GM12878 (cell line): ENCODE measurements around the gene LRRC19. TPM values are rescaled to one million over a fixed set of nuclear protein-coding genes. Genes with fewer than 3 reads are reported as not detected.

Experiments used
- ATF7 ChIP-seq: fragments of 450-650 bp; IDR thresholded peaks from 2 replicates; pipeline ENCODE4 v1.6.1; 2016; ENCODE audit warnings: low read depth, mild to moderate bottlenecking
- CREB1 ChIP-seq: IDR thresholded peaks from 2 replicates; pipeline ENCODE4 v1.6.1; 2012; ENCODE audit warnings: low read depth, mild to moderate bottlenecking, inconsistent platforms
- FOXM1 ChIP-seq: IDR thresholded peaks from 2 replicates; pipeline ENCODE4 v1.6.1; 2012; ENCODE audit warnings: low read depth, mild to moderate bottlenecking, inconsistent platforms, low read length, moderate library complexity
- HCFC1 ChIP-seq: fragments of 150-350 bp; IDR thresholded peaks from 2 replicates; pipeline ENCODE4 v1.6.1; 2014; ENCODE audit warnings: low read length
- HDAC2 ChIP-seq: fragments of 200-600 bp; sonication (generic); IDR thresholded peaks from 2 replicates; pipeline ENCODE4 v1.6.1; 2017
- IKZF1 ChIP-seq: fragments of 450-650 bp; conservative IDR thresholded peaks from 2 replicates; pipeline ENCODE4 v1.6.1; 2017; ENCODE audit warnings: antibody characterized with exemption, mild to moderate bottlenecking
- IKZF2 ChIP-seq, 2 experiments: fragments of 450-650 bp; IDR thresholded peaks; 2 replicates each; pipeline ENCODE4 v1.6.1; 2017; ENCODE audit warnings: mild to moderate bottlenecking in 2 of 2, moderate library complexity in 2 of 2
- KAT2A ChIP-seq: conservative IDR thresholded peaks from 2 replicates; pipeline ENCODE4 v1.6.1; 2011; ENCODE audit warnings: low read depth, low read length; ENCODE audit not compliant: control insufficient read depth
- MEF2A ChIP-seq: IDR thresholded peaks from 2 replicates; pipeline ENCODE4 v1.6.1; 2011; ENCODE audit warnings: low read depth, mild to moderate bottlenecking, low read length, moderate library complexity; ENCODE audit not compliant: insufficient read depth
- SMAD5 ChIP-seq: IDR thresholded peaks from 2 replicates; pipeline ENCODE4 v1.6.1; 2016; ENCODE audit warnings: antibody characterized with exemption, low read depth
- SMARCA5 ChIP-seq: fragments of 450-650 bp; IDR thresholded peaks from 2 replicates; pipeline ENCODE4 v1.6.1; 2017; ENCODE audit warnings: mild to moderate bottlenecking
- WRNIP1 ChIP-seq: IDR thresholded peaks from 2 replicates; pipeline ENCODE4 v1.6.1; 2011; ENCODE audit warnings: low read depth, low read length, improper control_type of control experiment, borderline replicate concordance
- ZNF207 ChIP-seq: fragments of 450-650 bp; IDR thresholded peaks from 2 replicates; pipeline ENCODE4 v1.6.1; 2014; ENCODE audit warnings: antibody characterized with exemption, mild to moderate bottlenecking, borderline replicate concordance
- ZNF274 ChIP-seq: IDR thresholded peaks from one replicate; pipeline ENCODE4 v1.8.0; 2011; ENCODE audit not compliant: insufficient read length, insufficient read depth
- ZZZ3 ChIP-seq: IDR thresholded peaks from 2 replicates; pipeline ENCODE4 v1.6.1; 2011; ENCODE audit warnings: low read depth; ENCODE audit not compliant: control insufficient read depth, insufficient read length
- polyA plus RNA-seq, 11 experiments: library from polyadenylated mRNA; depleted of rRNA in 4 of 11; unstranded in 6 of 11; stranded (reverse) in 5 of 11; fragments of >200 nt; fragmentation: Nextera tagmentation in 4 of 11; fragmentation: Illumina TruSeq in 1 of 11; extraction: Ambion mirVana in 4 of 11; extraction: Trizol in 1 of 11; gene quantifications; 1 replicate in 1 of 11; 2 replicates in 10 of 11; pipeline versions ENCODE4 v1.2.1 to v1.2.3, GENCODE V29; 2011 to 2016; ENCODE audit warnings: inconsistent platforms in 2 of 11, missing spikeins in 2 of 11, low read depth in 1 of 11
- total RNA-seq, 4 experiments: library from RNA; depleted of rRNA in 3 of 4; stranded (reverse); fragments of >200 nt in 3 of 4; fragmentation: Illumina TruSeq in 1 of 4; extraction: Trizol in 1 of 4; gene quantifications; 2 replicates each; pipeline versions ENCODE4 v1.2.1 to v1.2.3, GENCODE V29; 2013 to 2021
- TF ChIP-seq, protein P1 (sequence below): fragments of 450-650 bp; IDR thresholded peaks from 2 replicates; pipeline ENCODE4 v1.6.1; 2017; ENCODE audit warnings: borderline replicate concordance
- TF ChIP-seq, protein P2 (sequence below): fragments of 450-650 bp; IDR thresholded peaks from 2 replicates; pipeline ENCODE4 v1.6.1; 2017; ENCODE audit warnings: low read depth, mild to moderate bottlenecking, moderate library complexity
- TF ChIP-seq, protein P3 (sequence below): fragments of 450-650 bp; IDR thresholded peaks from 2 replicates; pipeline ENCODE4 v1.6.1; 2017; ENCODE audit warnings: mild to moderate bottlenecking, moderate library complexity
- TF ChIP-seq, protein P4 (sequence below): fragments of 450-650 bp; formaldehyde crosslinking; IDR thresholded peaks from 2 replicates; pipeline ENCODE4 v1.4.0; 2020; ENCODE audit warnings: mild to moderate bottlenecking, moderate library complexity

Gene LRRC19
- total and polyA plus RNA-seq, 10 of the 15 experiments (the other 5 are each of a cell fraction or from before 2014, with no cell fraction given), result 0.02 to 0.20 (median 0.08) TPM; not detected in 6

DNA sequence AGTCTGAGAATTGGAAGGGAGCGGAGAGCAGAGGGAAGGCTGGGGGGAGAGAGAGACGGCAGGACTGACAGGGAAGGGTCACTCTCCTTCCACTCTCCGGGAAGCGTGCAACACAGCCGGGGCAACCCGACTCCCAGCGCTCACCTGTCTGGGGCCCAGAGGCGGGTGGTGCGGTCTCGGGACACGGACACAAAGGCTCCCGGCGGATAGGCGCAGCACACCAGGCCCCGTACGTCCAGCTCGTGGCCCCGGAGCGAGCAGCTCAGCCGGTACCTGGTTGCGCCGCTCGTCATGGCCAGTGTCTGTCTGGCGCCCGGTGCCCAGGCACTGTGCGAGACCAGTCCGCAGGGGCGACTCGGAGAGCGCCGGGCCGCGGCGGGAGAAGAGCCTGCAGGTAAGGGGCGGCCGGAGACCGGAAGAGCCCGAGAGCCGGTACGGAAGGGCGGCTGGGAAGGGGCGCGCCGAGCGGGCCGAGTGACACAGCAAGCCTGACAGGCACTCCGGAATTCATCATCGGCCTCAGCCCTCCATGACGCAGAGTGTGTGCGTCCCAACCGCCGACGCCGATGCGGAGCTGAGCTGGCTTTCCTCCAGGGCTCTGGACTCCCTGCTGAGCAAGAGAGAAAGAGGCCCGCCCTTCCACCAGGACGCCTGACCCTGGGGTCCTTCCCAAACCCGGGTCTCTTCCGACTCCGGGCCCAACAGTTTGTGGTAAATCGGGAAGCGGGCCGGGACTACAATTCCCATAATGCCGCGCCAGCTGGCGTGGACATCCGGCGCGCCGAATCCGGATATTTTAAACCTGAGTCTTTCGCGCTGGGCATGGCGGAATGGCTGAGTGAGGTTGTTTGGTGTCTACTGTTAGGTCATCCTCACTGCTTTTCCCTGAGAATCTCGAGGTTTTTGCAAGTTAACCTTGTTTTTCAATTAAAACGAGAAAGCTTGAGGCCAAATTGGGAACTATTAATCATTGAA is 58.4 kb downstream of the LRRC19 start, which contains the start of gene PLAA (continued):
- TF ChIP-seq, protein P1, sequence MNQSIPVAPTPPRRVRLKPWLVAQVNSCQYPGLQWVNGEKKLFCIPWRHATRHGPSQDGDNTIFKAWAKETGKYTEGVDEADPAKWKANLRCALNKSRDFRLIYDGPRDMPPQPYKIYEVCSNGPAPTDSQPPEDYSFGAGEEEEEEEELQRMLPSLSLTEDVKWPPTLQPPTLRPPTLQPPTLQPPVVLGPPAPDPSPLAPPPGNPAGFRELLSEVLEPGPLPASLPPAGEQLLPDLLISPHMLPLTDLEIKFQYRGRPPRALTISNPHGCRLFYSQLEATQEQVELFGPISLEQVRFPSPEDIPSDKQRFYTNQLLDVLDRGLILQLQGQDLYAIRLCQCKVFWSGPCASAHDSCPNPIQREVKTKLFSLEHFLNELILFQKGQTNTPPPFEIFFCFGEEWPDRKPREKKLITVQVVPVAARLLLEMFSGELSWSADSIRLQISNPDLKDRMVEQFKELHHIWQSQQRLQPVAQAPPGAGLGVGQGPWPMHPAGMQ, result no peak
- TF ChIP-seq FOXM1, result no peak; the same call in 1 of the 2 replicates
- TF ChIP-seq KAT2A, result no peak
- peak; percentile 86 for TF ChIP-seq ATF7
- no peak for TF ChIP-seq HDAC2
- no peak for TF ChIP-seq ZNF274
- TF ChIP-seq SMARCA5, result 0 out of 2 replicates have a peak, but pooled peaks have one; percentile 71
- TF ChIP-seq IKZF1, result peak; percentile 99
- TF ChIP-seq, protein P2, sequence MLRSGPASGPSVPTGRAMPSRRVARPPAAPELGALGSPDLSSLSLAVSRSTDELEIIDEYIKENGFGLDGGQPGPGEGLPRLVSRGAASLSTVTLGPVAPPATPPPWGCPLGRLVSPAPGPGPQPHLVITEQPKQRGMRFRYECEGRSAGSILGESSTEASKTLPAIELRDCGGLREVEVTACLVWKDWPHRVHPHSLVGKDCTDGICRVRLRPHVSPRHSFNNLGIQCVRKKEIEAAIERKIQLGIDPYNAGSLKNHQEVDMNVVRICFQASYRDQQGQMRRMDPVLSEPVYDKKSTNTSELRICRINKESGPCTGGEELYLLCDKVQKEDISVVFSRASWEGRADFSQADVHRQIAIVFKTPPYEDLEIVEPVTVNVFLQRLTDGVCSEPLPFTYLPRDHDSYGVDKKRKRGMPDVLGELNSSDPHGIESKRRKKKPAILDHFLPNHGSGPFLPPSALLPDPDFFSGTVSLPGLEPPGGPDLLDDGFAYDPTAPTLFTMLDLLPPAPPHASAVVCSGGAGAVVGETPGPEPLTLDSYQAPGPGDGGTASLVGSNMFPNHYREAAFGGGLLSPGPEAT, result peak; percentile 93
- no peak for TF ChIP-seq ZZZ3
- peak; percentile 90 for TF ChIP-seq HCFC1
- peak; percentile 99 for TF ChIP-seq CREB1
- peak; percentile 96 for TF ChIP-seq ZNF207
- TF ChIP-seq WRNIP1, result no peak
- TF ChIP-seq, protein P3, sequence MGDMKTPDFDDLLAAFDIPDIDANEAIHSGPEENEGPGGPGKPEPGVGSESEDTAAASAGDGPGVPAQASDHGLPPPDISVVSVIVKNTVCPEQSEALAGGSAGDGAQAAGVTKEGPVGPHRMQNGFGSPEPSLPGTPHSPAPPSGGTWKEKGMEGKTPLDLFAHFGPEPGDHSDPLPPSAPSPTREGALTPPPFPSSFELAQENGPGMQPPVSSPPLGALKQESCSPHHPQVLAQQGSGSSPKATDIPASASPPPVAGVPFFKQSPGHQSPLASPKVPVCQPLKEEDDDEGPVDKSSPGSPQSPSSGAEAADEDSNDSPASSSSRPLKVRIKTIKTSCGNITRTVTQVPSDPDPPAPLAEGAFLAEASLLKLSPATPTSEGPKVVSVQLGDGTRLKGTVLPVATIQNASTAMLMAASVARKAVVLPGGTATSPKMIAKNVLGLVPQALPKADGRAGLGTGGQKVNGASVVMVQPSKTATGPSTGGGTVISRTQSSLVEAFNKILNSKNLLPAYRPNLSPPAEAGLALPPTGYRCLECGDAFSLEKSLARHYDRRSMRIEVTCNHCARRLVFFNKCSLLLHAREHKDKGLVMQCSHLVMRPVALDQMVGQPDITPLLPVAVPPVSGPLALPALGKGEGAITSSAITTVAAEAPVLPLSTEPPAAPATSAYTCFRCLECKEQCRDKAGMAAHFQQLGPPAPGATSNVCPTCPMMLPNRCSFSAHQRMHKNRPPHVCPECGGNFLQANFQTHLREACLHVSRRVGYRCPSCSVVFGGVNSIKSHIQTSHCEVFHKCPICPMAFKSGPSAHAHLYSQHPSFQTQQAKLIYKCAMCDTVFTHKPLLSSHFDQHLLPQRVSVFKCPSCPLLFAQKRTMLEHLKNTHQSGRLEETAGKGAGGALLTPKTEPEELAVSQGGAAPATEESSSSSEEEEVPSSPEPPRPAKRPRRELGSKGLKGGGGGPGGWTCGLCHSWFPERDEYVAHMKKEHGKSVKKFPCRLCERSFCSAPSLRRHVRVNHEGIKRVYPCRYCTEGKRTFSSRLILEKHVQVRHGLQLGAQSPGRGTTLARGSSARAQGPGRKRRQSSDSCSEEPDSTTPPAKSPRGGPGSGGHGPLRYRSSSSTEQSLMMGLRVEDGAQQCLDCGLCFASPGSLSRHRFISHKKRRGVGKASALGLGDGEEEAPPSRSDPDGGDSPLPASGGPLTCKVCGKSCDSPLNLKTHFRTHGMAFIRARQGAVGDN, result 0 out of 2 replicates have a peak, but pooled peaks have one; percentile 65
- TF ChIP-seq IKZF2 (IDR thresholded peaks at IDR 0.05), result peak in 1 of 2 experiments; percentile 14; a peak in 1 of 4 replicates
- peak; percentile 62; the same call in 1 of the 2 replicates for TF ChIP-seq SMAD5
- TF ChIP-seq, protein P4, sequence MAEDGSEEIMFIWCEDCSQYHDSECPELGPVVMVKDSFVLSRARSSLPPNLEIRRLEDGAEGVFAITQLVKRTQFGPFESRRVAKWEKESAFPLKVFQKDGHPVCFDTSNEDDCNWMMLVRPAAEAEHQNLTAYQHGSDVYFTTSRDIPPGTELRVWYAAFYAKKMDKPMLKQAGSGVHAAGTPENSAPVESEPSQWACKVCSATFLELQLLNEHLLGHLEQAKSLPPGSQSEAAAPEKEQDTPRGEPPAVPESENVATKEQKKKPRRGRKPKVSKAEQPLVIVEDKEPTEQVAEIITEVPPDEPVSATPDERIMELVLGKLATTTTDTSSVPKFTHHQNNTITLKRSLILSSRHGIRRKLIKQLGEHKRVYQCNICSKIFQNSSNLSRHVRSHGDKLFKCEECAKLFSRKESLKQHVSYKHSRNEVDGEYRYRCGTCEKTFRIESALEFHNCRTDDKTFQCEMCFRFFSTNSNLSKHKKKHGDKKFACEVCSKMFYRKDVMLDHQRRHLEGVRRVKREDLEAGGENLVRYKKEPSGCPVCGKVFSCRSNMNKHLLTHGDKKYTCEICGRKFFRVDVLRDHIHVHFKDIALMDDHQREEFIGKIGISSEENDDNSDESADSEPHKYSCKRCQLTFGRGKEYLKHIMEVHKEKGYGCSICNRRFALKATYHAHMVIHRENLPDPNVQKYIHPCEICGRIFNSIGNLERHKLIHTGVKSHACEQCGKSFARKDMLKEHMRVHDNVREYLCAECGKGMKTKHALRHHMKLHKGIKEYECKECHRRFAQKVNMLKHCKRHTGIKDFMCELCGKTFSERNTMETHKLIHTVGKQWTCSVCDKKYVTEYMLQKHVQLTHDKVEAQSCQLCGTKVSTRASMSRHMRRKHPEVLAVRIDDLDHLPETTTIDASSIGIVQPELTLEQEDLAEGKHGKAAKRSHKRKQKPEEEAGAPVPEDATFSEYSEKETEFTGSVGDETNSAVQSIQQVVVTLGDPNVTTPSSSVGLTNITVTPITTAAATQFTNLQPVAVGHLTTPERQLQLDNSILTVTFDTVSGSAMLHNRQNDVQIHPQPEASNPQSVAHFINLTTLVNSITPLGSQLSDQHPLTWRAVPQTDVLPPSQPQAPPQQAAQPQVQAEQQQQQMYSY, result no peak
- no peak for TF ChIP-seq MEF2A
